DMS 273 (cell line): ENCODE results near the gene GABBR2.

ENCODE experiments used
- DNase-seq: peaks from one replicate; lab custom pipeline; 2025; ENCODE audit not compliant: unreplicated experiment; lab: John Stamatoyannopoulos, UW

GABBR2 gene

DNA sequence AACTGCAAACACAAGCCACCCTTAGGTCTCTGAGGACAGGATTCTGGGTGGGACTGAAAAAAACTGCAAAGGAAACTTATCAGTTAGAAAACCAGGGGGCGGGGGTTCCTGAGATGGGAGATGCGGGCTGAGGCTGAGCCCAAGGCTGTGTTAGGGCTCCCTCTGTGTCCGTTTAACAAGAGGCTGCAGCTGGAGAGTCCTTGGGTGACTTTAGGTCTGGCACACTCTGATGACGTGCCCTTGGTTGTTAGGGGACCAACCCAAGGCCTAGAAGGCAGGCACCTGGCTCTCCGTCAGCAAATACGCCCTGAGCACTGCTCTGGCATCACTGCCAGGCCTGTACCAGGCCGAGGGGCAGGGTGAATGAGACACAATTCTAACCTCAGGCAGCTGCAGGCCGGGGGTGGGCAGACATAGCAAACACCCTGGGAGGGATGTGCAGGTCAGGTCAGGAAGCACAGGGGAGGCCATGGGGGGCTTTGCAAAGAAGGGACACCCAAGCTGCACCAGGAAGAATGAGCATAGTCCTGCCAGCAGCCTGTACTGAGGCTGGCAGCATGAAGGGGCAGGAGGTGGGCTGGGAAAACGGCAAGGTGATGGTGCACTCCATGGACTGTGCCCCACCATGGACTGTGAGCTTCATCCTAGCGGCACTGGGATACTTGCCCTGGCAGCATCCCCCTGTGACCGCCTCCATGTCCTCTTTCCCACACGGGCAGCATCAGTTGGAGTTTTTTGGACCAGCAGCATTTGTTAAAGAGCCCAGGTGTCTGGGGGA is 137.9 kb downstream of the GABBR2 start:
- no peak for DNase-seq

DNA sequence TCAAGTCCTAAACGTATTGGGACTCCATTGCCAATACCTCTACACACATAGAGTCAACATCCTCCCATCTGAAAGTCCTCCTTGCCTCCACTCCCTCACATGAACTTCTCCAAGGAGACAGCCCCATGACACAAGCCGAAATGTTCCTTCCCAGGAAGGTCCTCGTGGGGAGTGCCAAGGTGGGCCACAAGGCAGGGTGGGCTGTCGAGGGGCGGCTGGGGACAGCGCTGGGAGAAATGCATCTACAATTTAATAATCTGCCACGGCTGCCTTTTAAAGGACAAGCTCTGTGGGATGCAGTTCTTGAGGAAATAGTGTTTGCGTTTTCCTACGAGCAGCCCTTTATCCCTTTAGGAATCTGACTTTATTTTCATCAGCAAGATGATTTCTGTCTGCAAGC is 138.7 kb downstream of the GABBR2 start:
- no peak for DNase-seq

DNA sequence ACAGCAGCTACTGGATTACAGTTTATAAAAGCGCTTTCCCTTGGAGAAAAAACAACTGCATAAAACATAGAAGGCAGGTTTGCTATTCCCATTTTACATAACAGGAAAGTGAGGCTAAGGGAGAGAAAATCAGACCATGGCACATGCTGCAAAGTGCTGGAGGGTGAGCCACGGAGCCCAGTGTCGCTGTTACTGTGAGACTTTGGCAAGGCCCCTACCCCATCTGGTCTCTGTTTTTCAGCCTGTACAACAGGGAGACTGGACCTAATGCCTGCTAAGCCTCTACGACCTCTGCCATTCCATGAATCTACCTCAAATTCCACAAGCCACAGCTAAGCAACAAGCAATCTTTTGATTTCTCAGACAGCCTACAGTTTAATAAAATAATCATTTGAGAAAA is 139.2 kb downstream of the GABBR2 start:
- no peak for DNase-seq

- no peak for DNase-seq
Measured at GRCh38 chr9:98568909-98569469, 139.7 kb downstream of the GABBR2 start.

DNA sequence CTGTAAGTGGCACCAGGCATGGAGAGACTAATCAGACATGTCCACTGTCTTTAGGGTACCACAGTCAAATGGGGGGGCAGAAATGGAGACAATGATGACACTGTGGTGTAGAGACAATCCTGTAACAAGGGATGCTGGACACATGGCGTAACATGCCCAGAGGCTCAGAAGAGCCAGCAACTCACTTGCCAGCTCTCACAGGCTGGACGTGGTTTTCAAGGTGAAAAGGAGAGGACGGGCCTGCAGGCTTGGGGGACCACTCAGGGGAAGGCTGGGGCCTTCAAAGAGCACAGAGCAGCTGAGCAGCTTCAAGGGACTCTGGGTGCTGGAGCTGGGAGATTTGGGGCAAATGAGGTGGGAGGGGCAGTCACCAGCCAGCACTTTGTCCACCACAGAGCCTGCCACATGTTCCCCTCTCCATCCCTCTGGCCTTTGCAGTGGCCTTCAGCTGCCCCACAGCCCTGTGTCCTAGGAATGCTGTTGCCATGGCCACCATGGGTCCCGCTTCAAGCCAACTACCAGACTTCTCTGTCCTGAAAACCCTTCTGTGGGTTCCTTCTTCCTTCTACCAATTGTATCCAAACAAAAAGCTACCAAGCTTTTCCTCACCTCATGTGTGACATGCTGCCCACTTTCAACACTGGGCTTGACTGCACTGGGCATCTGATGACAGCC is 140.4 kb downstream of the GABBR2 start:
- DNase-seq, result no peak

DNA sequence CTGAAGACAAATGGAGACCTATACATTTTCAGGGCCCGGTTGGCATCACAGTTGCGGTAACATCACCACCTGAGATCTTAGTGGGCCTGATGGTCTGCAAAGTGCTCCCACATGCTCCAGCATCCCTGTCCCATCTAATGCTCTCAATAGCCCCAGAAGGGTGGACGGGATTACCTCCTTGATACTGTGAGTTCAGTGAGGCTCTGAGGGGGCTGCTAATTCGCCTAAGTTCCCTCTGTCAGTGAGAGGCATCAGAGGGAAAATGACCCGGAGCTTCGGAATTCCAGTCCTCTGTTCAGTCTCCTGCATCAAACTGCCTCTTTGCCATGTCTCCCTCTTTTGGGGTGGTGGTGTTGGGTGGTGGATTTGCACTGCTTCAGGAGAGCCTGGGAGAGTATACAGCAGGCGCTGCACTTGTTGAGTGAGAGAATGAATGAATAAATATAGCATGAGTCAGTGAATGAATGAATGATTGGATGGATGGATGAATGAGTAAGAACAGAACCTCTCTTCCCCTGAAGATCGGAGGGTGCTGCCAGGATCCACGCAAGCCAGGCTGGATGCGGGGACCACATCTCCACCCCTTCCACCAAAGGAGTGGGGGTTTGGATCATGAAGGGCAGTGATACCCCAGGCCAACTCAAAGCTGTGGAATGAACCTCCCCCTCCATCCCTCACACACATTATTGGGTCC is 141.0 kb downstream of the GABBR2 start:
- no peak for DNase-seq

DNA sequence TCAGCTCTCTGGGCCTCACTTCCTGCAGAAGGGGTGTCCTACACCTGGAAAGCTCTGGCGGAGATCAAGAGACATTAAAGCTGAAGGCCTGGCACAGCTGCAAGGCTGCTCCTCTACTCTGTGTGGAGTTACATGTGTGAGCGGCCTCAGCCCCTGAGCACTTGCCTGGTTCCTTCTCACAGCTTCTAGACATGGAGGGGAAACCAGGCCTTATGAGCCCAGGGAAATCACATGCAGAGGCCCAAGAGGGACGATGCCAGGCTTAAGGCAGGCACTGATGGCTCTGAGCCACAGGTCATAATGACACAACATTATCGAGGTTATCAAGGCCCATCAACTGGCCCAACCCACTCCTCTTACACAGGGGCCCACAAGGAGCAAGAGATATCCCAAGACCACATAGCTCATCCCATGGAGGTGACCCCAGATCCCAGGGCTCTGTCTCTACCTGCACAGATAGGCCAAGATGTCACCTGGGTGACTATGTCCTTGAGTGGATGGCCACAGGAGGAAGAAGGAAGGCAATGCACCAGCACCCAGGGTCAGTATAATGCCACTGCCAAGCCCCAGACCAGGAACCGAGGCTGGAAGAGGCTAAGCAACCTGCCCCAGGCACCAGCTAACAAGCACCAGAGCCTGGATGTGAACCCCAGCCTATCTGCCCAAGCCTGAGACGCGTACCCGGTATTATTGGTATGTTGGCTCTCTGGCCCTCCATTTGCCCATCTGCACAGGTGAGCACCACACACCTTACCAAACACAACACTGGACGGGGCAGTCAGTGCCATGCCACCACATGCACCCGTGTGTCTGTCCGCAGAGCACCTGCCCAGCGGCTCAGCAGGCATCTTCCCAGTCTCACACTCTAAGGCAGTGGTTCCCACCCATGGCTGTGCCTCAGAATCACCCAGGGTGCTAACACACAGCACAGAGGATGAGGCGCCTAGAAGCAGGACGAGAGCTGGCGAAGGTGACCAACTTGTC is 143.3 kb downstream of the GABBR2 start:
- DNase-seq, result no peak

DNA sequence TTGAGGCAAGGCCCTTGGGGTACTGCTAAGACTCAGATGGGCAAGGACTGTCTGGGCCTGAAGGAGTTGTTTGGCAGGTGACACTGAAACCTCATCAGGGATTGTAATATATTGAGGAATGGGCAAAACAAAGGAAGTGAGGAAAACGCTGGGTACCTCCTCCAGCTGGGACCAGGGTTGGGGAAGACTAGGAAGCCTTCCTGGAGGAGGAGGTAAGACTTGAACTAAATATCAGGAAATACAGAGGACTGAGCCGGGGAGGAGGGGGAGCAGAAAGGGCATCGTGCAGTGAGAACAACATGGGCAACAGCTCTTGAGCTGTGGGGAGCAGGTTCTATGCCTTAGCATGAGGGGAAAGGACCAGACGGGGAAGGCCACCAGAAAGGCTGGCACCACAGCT is 144.0 kb downstream of the GABBR2 start:
- no peak for DNase-seq

- no peak for DNase-seq
Measured at GRCh38 chr9:98563988-98564387, 144.7 kb downstream of the GABBR2 start.

DNA sequence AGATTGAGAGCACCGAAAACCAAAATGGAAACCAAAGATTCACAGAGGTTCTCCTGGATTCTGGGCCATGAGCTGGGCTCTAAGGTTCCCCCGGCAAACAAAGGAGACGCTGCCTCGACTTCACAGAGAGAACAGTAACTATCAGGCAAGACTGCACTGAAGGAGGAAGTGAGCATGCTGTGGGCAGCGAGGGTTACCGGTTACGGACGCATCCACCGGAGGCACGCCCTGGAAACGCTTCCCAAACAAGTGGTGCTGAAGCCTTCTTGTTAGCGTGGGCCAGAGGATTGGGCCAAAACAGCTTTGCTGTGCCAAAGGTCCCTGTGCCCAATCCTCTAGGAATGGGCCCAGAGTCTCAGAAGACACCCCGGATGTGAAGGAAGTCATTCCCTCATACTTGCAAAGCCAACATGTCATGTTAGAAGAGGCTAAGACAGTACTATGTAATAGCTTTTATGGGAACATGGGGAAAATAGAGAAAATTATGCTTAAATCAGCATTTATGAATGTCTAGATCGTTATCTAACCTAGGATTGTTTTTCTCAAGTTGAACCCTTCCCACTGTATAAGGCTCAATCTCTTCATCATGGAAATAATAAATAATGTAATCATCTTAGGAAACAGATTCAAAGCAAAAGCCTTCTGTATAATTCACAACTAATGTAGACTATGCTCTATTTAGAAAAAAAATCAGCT is 145.4 kb downstream of the GABBR2 start:
- no peak for DNase-seq

DNA sequence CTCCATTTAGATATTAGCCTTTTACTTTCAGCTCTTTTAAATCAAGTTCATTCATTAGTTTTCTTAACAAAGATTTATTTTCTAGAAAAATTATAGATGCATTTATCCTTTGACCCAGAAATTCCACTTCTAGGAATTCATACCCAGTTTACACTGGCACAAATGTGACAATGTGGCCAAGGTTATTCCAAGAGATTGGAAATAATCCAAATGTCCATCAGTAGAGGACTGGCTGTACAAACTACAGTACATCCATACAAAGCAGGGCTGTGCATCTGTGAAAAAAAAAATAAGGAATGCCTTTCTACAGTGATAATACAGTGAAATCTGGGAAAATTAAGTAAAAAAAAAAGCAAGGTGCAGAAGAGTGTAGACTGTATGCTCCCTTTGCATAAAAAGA is 149.2 kb downstream of the GABBR2 start:
- DNase-seq, result no peak

DNA sequence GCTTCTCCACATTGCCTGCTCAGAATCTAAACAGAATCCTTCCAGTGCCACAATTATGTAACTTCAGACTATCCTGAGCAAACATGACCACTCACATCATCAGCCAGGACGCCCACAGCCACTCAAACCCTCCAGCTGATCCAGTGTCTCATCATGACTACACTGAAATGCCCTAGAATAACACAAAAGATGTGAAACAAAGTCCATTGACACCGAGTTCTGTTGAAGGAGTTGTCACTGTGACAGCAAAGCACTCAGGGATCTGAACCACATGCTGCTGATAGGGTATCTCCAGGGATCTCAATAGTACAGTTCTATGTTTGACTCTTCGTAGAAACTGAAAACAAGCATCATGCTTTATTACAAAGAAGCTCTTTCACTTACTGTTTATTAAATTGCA is 150.2 kb downstream of the GABBR2 start:
- DNase-seq, result no peak

GRCh38 chr9:98556511-98556910 is 152.2 kb downstream of the GABBR2 start:
- no peak for DNase-seq

- DNase-seq, result no peak
Measured at GRCh38 chr9:98555651-98556465, 152.9 kb downstream of the GABBR2 start.

GRCh38 chr9:98554752-98555151 is 154.0 kb downstream of the GABBR2 start:
- DNase-seq, result no peak

GRCh38 chr9:98552331-98552730 is 156.4 kb downstream of the GABBR2 start:
- DNase-seq, result no peak

DNA sequence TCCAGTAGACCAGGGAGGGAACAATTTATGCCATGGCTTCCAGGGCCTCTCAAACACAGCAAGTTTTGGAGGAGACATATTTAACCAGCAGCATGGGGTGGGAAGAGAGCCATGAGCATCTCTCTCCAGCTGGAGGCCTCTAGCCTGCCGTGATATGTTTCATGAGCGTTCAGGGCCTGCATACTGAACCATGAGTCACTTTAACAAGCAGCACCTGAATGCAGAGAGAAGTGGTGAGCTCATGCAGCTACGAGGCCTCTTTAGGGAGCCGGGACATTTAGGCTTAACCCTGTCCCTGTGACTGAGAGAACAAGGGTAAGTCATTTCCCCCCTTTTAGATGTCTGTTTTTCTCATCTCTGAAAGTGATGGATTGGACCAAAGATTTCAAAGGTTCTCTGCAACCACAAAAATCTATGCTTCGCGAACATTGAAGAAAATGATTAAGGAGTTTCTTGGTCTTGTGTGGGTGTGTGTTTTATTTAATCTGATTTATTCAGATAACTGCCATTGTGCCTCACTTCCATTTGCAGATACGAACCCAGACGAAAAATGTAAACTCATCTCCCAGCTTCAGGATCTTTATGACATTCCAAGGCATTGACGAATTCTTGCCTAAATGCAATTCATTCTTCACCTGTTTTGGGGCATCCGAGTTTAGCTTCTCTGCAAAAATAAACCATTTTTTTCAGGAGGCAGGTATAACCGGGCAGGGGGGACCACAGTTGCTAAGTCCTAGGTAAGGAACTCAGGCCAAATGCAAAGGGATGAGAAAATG is 157.0 kb downstream of the GABBR2 start:
- no peak for DNase-seq

GRCh38 chr9:98550206-98550820 is 158.4 kb downstream of the GABBR2 start:
- DNase-seq, result no peak
